Middle frontal gyrus (tissue), 1 donor: ENCODE data around the gene FGF2.
"Not testable (repeated sequence)": the region's sequence is repeated elsewhere in the genome, so short reads cannot be mapped to it uniquely, and the experiment has no call there.

ENCODE experiments used
- DNase-seq: peaks from one replicate; pipeline ENCODE4 v3.0.0-alpha.2; 2015; ENCODE audit warnings: low spot score; ENCODE audit errors: extremely low spot score

The FGF2 gene

DNA sequence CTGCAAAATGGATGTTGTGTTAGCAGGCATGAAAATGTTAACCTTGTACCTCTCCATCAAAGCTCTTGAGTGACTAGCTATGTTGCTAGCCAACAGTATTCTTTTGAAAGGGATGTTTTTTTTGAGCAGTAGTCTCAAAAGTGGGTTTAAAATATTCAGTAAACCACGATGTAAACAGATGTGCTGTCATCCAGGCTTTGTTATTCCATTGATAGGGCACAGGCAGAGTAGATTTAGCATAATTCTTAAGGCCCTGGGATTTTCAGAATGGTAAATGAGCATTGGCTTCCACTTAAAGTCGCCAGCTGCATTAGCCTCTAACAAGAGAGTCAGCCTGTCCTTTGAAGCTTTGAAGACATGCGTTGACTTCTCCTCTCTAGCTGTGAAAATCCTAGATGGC lies 18.4 kb downstream of the FGF2 start:
- no peak for DNase-seq

DNA sequence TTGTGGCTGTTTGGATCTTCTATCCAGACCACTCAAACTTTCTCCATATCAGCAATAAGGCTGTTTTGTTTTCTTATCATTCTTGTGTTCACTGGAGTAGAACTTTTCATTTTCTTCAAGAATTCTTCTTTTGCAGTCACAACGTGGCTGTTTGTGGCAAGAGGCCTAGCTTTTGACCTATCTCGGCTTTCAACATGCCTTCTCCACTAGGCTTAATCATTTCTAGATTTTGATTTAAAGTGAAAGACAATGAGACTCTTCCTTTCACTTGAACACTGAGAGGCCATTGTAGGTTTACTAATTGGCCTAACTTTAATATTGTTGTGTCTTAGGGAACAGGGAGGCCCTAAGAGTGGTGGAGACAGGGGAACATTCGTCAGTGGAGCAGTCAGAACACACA lies 19.1 kb downstream of the FGF2 start:
- DNase-seq: no peak

DNA sequence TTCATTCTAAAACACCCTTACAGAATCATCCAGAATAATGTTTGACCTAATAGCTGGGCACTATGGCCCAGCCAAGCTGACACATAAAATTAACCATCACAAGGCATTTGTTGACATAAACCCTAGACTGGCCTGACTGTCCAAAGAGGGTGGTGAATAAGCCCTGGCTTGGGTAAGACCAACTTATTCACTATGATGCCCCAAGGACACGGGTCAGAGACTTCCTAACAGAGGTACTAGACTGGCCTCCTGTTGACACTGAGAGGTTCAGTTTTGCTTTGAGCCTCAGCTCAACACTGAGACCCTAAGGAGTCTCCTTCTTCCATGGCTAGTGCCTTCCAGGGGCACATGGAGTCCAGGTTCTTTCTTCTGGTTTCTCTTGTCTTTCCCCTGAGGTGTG lies 21.3 kb downstream of the FGF2 start:
- no peak for DNase-seq

DNA sequence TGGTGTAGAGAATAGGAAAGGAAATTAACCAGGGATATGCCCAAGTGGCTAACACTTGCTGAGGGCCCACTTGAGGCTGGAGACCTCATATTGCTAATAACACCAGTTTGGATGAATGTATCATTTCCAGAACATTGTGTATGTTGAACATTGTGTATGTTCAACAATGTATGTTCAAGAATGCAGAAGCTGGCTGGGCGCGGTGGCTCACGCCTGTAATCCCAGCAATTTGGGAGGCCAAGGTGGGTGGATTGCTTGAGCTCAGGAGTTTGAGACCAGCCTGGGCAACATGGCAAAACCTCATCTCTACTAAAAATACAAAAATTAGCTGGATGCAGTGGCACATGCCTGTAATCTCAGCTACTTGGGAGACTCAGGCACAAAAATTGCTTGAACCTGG lies 23.2 kb downstream of the FGF2 start:
- not testable (repeated sequence) for DNase-seq

DNA sequence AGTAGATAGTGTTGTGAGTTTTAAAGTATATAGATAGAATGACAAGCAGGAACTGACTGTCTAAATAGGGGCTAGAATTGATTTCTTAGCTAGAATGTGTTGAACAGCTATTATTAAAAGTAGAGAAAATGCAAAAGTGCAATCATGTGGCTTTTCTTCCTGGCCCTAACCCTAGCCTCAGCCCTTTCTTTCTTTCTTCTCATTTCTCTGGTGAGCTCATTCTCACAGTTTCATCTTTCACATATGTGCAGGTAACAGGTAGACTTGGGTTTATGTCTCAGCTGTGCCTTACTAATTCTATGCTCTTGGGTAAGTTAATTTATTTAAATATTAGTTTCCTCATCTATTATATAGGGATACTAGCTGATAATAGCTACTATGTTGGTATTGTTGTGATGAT lies 24.9 kb downstream of the FGF2 start:
- DNase-seq: no peak

DNA sequence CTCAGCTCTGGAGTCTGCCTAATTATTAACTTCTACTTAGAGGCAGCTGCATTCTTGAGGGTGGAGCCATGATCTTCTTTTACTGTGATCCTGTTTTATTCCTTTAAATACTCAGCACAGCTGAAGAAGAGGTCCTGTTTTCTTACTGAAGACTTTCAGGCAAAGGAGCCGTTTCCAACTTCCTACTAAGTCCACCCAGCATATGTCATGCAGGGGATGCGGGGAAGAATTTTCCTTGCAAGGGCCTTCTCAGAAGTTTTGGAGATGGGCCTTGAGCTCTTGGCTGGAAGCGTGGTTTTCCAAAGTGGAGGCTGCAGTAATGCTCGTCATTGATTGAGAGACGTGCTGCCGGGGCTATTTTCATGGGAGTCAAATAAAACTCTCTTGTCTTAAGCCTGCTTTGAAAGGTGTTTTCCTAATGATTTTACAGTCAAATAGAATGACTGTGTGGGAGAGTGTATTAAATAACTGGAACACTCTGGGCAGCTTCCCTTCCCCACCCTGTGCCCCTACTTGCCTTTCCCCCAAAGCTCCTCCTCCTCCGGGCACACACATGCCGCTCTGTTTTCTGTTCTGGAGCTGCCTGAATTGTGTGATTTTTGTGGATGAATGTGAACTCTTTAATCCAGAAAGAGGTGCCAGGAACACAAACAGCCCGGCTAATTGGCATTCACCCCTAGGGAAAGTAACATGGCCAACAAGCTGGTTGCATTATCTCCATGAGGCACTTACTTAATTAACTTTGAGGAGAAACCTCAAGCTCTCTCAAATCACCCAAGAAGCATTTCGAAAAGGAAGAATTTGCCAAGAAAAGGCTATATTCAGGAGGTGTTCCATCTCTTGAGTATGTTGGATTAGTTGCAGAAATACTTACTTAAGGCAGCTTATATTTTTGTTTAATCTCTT lies 28.1 kb downstream of the FGF2 start:
- DNase-seq: peak; percentile 43

DNA sequence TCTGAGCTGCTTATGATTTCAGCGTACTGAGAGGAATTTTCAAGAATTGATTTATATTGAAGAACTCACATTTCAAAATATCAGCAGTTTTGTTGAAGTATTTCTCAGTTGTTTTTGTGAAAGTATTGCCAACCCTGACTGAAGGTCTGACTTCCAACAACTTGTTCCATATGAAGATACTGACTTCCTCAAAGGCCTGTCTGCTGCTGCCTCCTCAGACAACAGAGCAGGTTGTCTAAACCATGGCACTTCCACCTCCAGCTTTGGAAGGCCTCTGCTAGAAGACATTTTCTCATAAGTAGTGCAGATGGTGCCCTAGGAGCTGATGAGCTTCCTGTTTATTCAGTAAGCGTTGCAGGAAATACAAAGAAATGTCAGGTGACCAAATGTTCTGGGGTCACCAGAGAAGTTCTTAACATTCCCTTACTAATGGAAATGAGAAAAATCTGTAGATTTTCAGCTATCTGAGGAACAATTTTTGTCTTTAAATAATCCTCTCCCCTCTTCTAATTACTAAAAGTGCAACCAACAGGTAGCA lies 28.8 kb downstream of the FGF2 start:
- no peak for DNase-seq

DNA sequence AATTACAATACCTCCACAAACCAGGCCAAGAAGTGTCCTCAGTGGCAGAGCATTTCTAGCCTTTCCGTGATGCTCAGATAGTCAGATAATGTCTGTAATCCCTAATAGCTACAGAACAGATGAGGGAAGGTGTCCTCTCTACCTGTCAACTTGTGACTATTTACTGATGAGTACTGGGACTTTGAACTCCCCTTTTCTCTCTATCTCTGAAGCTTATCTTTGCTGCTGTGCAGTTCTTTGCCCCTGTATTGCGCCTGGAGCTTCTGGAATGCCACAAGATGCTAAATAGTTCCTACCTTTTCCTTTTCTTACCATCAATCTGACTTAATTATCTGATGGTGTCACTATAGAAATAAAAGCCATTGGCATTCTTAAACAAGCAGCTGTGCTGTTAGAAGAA lies 30.5 kb downstream of the FGF2 start:
- no peak for DNase-seq

DNA sequence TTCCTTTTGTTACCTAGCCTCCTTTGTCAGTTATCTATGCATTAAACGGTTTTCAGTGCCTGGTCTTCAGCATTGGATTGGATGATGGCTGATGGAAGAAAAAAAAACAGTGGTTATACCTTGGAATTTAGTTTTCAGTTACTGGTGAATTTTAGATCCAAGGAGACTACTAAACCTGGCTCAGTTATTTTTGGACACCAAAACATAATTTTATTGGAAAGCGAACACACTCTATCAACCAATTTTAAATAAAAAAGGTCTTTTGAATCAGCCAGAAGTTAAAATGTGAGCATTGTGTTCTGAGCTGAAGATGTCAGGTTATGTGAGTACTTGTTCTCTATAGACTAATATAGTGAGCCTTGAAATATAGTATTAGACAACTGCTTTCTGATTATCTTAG lies 32.1 kb downstream of the FGF2 start:
- DNase-seq: no peak

DNA sequence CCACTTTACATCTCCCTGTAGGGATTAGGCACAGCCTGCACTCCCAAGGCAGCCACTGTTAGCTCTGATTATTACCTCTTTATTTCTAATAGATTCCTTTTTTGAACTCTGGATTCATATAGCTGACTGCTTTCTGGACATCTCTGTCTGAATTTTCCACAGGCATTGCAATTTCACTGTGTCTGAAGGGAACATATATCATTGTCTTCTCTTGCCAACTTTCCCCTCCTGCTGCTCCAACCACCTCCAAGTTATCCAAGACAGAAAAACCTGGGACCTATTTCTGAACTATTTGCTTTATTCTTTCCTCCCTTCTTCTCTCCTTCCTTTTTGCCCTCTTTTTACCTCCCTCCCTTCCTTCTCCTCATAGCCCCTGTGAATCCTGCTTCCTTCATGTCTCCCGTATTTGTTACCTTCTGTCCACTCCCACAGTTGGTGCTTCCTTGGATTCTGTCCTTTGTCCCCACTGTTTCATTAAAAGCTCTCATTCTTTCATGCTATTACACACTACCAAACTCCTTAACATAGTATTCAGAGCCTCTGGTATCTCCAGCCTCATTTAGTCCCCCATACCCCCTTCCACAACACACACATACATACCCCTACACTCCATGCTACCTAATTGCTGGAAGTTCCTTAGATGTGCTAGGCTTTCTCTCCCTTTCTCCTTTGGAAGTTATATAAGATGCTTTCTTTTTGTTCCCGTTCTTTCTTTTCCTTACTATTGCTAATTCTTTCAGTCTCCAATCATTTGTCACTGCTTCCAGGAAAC lies 34.7 kb downstream of the FGF2 start:
- no peak for DNase-seq

DNA sequence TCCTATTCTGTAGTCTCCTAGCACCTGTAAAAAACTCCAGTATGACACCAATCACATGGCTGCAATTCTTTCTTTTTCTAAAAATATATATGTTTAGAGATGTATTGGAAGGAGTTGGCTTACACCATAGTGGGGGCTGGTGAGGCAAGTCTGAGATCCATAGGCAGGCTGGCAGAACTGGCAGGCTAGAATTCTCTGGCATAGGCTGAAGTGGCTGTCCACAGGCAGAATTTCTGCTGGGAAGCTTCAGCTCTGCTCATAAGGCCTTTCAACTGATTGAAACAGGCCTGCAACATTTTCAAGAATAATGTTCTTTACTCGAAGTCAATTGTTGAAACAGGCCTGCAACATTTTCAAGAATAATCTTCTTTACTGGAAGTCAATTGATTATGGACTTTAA lies 37.0 kb downstream of the FGF2 start:
- DNase-seq: no peak

DNA sequence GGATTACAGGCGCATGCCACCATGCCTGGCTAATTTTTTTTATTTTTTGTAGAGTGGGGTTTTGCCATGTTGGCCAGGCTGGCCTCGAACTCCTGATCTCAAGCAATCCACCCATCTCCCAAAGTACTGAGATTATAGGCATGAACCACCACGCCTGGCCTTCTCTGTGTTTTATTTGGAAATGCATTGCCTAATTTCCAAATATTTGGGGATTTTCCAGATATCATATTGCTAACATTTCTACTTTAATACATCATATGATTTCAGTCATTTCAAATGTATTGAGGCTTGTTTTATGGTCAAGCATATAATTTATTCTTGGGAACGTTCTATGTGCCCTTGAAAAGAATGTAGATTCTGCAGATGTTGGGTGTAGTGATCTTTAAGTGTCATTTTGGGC lies 38.8 kb downstream of the FGF2 start:
- DNase-seq: no peak

DNA sequence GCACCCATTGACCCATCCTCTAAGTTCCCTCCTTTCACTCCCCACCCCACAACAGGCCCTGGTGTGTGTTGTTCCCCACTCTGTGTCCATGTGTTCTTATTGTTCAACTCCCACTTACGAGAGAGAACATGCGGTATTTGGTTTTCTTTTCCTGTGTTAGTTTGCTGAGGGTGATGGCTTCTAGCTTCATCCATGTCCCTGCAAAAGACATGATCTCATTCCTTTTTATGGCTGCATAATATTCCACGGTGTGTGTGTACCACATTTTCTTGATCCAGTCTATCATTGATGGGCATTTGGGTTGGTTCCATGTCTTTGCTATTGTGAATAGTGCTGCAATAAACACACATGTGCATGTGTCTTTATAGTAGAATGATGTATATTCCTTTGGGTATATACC lies 41.6 kb downstream of the FGF2 start:
- not testable (repeated sequence) for DNase-seq

DNA sequence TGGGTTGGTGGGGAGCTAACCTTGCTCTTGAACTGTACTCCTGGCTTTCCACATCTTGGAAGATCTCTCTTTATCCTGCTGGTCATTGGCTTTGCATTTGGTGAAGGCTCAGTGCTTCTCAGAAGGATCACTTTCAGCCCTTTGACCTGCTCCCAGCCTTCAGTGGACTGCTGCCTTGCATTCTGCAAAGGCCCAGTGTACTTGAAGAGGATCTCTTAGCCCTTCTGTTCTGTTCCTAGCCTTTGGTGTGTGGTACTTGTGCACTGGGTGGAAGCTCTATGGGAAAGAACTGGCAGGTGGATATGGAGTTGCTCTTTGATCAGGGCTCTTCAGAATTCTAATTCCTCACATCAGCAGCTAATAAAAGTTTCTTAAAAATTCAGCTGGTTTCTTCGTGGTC lies 46.5 kb downstream of the FGF2 start:
- DNase-seq: no peak

DNA sequence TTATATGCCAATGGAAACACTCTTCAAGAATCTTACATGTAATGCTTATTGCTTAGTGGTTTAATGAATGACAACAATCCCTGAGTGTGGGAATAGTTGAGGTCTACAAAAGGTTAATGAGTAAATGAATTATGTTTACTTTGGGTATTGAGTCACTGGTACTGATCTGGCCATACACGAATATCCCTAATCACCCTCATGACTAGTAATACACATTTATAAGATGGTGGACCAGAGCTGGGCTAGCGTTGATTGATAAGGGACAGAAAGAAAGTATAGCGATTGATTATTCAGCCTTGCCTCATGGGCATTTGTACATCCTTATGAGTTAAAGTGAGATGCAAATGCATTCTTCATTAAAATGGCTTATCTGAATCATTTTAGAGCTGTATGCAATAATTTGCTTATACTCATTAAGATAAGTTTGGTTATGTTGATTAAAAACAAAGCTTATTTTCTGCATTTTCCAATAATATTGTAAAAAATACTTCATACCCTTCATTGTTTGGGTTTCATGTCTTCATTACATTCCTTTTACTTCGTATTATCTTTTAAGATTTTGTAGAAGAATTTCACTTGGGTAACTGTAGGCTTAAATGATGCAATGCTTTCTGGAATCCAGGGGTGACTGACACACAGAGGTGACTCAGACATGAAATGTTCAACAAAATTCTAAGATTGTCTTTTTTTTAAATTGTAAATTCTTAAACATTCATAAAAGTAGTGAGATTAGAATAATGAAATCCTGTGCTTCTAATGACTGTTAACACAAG lies 47.4 kb downstream of the FGF2 start:
- no peak for DNase-seq

DNA sequence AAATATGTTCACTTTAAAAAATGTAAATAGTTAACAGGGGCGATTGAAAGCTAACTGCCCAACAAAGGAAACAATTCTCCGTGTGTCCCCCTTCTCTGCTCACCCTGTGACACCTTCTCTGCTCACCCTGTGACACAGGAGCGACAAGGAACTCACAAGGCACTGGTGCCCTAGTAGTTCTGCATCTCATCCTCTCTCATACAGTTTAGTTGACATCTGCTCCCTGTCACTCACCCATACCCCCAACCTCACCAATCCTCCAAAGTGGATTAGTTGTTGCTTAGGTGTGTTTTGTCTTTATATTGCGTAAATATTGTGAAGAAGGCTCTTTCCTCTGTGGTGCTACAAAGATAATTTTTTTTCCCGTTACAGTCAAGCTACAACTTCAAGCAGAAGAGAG lies 49.3 kb downstream of the FGF2 start:
- DNase-seq: no peak

DNA sequence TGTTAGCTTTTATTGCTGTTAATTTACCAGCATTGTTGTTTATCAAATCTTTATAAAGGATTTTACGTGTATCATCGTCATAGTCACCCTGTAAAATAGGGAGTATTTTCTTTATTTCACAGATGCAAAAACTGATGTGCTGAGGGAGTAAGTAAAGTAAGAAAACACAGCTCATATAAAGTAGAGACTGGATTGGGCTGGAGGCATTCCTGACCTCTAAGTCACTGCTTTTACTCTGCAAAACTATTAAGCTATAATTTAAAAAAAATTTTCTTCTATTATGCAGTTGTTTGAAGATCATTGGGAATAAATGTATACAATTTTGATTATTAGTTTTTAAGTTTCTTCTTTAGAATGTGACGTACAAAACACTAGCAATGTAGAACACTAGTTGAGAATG lies 49.8 kb downstream of the FGF2 start:
- DNase-seq: no peak

DNA sequence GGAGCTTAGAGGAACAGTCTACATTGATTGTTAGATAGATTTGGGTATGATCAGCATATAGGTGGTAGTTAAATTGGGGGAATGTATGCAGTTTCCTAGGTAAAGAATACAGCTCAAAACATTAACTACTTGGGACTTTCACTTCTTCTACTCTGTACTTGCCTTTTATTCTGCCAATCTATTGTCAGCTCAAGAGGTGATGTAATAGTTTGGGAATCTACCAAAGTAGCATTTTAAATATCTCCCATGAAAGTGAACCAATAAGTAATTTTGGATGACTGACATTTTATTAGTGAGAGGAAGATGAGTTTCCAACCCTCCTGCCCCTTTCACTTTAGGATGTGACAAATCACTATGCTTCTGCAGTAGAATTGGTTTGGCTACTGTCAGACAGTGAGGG lies 52.4 kb downstream of the FGF2 start:
- no peak for DNase-seq

DNA sequence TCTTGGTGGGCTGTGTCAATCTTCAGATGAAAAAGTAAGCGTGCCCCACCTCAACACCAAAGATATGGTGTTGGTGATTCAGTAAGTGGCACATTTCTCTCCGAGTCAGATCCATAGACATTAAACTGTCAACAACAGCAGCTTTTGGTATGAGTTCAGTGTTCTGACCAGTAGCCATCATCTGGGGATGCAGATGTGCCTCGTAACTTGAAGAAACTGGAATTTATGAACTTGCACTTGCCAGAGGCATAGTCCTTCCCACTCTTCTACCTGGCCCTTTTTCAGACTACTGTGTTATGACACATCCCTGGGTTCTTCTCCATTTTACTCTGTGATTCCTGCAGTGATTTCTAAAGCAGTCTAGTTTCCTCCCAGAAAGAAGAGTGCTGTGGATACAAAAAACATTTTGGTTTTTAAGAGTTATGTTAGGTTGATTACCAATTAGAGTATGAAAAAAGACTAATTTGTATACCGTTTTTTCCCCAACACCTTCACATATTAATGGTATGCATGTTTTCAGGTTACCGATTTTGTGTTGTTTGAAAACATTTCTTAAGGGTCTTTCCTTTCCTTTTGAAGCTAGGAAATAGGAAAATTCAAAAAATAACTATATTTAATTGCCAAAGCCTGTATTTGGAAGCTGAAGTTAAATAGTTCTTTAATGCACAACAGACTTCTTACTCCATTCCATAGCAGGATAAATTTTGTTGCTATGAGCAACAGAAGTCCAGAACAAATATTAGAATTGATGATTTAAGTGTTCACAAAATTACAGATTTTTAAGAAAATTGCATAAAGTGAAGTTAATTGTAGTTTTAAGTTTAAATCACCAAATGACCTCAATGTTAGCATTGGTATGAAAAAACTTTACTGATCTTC lies 56.5 kb downstream of the FGF2 start:
- no peak for DNase-seq

DNA sequence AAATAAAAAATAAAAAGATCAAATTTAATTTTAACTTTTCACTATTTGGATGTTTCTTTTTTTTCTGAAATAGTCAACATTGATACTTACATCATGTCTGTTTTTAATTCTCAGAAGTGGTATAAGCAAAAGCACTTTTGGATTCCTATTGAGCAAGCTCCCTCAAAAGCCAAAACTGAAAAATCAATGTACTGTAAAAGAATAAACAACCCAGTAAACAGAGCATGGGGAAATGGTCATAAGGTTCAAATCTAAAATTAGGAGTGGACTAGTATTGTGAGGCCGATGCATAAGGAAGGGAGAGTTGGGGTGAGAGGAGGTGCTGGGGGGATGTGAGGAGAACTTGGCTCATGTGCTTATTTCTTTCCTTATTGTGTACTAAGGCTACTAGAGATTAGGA lies 57.9 kb downstream of the FGF2 start:
- no peak for DNase-seq

DNA sequence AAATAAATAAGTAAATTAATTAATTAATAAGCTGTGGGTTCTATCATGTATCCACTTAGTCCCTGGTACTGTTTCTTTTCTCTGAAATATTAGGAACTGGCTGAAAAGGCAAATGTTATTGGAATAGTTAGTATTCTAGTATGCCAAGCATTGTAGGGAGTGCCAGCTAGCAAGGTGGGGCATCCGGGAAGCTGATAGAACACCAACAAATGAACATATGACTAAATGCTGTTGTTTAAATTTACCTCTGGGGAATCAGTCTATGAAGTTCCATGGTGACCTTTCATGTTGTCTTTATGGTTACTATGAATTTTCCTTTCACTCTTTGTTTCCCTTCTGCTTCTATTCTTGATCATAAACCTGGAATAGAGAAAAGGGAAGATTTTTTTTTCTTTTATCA lies 63.1 kb downstream of the FGF2 start:
- no peak for DNase-seq
